Measurements from ENCODE around the gene PRKN.

DNA sequence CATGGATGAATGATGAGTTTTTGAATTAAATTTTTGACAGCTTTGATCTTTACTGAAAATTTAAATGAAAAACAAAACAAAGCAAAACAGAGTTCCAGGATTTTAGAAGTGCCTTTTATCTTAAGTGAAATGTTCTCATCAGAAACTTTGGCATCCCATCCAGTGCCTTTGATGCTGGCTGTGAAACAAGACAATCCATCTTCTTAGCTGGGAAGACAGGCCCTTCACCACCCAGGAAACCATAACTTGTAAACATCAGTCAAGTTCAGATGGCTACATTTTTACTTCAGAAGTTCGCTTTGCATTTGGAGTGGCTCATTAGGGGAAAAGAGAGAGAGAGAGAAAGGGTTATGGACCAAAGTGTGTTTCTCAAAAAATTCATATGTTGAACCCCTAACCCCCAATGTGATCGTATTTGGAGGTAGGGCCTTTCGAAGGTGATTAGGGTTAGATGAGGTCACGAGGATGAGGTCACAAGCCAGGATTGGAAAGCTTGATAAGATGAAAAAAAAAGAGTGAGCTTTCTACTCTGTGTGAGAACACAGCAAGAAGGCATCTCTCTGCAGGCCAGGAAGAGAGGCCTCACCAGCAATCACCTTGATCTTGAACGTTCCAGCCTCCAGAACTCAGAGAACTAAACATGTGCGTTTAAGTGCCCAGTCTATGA is 366.5 kb downstream of the PRKN start:
- TF ChIP-seq, protein P1, sequence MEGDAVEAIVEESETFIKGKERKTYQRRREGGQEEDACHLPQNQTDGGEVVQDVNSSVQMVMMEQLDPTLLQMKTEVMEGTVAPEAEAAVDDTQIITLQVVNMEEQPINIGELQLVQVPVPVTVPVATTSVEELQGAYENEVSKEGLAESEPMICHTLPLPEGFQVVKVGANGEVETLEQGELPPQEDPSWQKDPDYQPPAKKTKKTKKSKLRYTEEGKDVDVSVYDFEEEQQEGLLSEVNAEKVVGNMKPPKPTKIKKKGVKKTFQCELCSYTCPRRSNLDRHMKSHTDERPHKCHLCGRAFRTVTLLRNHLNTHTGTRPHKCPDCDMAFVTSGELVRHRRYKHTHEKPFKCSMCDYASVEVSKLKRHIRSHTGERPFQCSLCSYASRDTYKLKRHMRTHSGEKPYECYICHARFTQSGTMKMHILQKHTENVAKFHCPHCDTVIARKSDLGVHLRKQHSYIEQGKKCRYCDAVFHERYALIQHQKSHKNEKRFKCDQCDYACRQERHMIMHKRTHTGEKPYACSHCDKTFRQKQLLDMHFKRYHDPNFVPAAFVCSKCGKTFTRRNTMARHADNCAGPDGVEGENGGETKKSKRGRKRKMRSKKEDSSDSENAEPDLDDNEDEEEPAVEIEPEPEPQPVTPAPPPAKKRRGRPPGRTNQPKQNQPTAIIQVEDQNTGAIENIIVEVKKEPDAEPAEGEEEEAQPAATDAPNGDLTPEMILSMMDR (IDR thresholded peaks at IDR 0.05): no peak
- no peak for TF ChIP-seq POLR2A (IDR thresholded peaks at IDR 0.05)
- TF ChIP-seq EP300 (IDR thresholded peaks at IDR 0.05): no peak
